ENCODE results near the gene NPLOC4. TPM values are rescaled to one million over a fixed set of nuclear protein-coding genes. Genes with fewer than 3 reads are reported as not detected.

Gene NPLOC4
- polyA plus RNA-seq, 1 of the 3 experiments (the other 2 are of a cell fraction), result 88.6 TPM

DNA sequence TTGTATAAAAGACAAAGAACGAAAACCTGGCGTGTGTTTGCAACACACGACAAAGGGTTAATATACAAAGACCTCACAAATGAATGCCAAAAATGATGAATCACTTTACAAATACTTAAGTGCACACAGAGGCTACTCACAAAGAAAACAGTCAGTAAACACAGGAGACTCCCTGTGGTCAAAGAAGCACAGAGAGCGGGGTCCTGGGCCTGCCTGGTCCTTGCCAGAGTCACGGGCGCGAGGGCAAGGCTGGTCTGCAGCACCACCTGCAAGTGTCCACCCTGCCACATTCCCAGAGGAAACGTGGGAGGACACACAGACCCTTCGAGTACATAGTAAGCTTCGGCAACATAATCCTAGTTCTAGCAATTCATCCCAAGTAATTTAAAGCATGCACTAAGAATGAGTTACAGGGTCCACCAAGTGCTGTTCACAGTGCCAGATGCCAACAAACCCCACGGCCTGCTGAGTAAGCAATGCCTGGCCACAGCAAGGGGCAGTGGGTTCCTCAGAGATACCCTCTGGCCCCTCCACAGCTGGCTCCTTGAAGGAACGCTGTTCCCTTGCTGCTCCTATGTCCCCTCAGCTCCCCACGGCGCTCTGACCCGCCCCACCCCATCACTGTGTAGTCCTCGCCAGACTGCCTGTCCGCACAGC lies 60.2 kb downstream of the NPLOC4 start (continued):
- no peak for TF ChIP-seq GABPA (IDR thresholded peaks at IDR 0.05; ENCODE audit: low read depth)
- TF ChIP-seq TAF1 (IDR thresholded peaks at IDR 0.05; ENCODE audit: borderline replicate concordance, low read depth, low read length), result no peak
- TF ChIP-seq, protein P1, sequence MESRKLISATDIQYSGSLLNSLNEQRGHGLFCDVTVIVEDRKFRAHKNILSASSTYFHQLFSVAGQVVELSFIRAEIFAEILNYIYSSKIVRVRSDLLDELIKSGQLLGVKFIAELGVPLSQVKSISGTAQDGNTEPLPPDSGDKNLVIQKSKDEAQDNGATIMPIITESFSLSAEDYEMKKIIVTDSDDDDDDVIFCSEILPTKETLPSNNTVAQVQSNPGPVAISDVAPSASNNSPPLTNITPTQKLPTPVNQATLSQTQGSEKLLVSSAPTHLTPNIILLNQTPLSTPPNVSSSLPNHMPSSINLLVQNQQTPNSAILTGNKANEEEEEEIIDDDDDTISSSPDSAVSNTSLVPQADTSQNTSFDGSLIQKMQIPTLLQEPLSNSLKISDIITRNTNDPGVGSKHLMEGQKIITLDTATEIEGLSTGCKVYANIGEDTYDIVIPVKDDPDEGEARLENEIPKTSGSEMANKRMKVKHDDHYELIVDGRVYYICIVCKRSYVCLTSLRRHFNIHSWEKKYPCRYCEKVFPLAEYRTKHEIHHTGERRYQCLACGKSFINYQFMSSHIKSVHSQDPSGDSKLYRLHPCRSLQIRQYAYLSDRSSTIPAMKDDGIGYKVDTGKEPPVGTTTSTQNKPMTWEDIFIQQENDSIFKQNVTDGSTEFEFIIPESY (IDR thresholded peaks at IDR 0.05; ENCODE audit: borderline replicate concordance, low read depth), result peak; percentile 67; the same call in 1 of the 2 replicates
- TF ChIP-seq GATA2 (CRISPR knock-in tag; IDR thresholded peaks at IDR 0.05), result no peak
- no peak for TF ChIP-seq MEF2A (IDR thresholded peaks at IDR 0.05; ENCODE audit: borderline replicate concordance, low read depth)
- no peak for TF ChIP-seq RCOR1 (IDR thresholded peaks at IDR 0.05; ENCODE audit: low read length)
- no peak for TF ChIP-seq RFX5 (IDR thresholded peaks at IDR 0.05; ENCODE audit: low read length)
- peak; percentile 86 for TF ChIP-seq JUND (IDR thresholded peaks at IDR 0.05)
- TF ChIP-seq NRF1 (IDR thresholded peaks at IDR 0.05; ENCODE audit: low read depth, low read length), result no peak
- TF ChIP-seq SIN3A (IDR thresholded peaks at IDR 0.05; ENCODE audit: borderline replicate concordance, low read depth, low read length), result peak; percentile 74; the same call in 1 of the 2 replicates

- Histone ChIP-seq H3K79me2 (ENCODE audit: insufficient read depth) (peaks cover 73% of the 10 kb centered on the region), H4K20me1 (ENCODE audit: insufficient read depth) (peaks cover 15% of the 10 kb centered on the region), H3K4me1 (ENCODE audit: control insufficient read depth in 1 of 2, insufficient read depth in 2 of 2, low read depth in 1 of 2, low read length in 1 of 2) (peaks cover 28 to 49% of the 10 kb centered on the region in 2 experiments), H3K9me2 (no peaks in the 10 kb centered on the region), H2AFZ (ENCODE audit: low read depth) (no peak overlapping the region), H3K9me3 (no peaks in the 10 kb centered on the region), H3K36me3 (replicated peaks in 1 of 2; ENCODE audit: control insufficient read depth in 1 of 2, insufficient read depth in 2 of 2, low read length in 1 of 2) (peaks cover 32 to 66% of the 10 kb centered on the region in 2 experiments), H3K27me3 (ENCODE audit: insufficient read depth) (no peaks in the 10 kb centered on the region), H3K4me2 (peak overlapping the region; percentile 65), H3K4me3 (ENCODE audit: low read depth in 2 of 2, low read length in 1 of 2) (no peak overlapping the region), H3K9ac (no peak overlapping the region), H3K27ac (ENCODE audit: low read depth in 2 of 2, low read length in 1 of 2) (peak overlapping the region in 1 of 2 experiments; percentile 67; a peak in 2 of 4 replicates), H3F3A (replicated peaks; ENCODE audit: insufficient read depth) (peaks cover 30% of the 10 kb centered on the region)
- no peak for DNase-seq
- ChIA-PET POLR2A (no interaction called here), CTCF (interaction anchor here (1.3 to 4.0 kb wide), 3 partner anchors 8 to 26 kb away, joined by 4 to 23 read pairs (median 16); no protein-coding TSS in a partner anchor)
- no peak for TF ChIP-seq TEAD4 (IDR thresholded peaks at IDR 0.05; ENCODE audit: borderline replicate concordance, insufficient read depth)
- no peak for TF ChIP-seq PBX3 (IDR thresholded peaks at IDR 0.05)
- TF ChIP-seq MEF2A (IDR thresholded peaks at IDR 0.05; ENCODE audit: borderline replicate concordance, low read depth), result no peak
- TF ChIP-seq GATA2 (CRISPR knock-in tag; IDR thresholded peaks at IDR 0.05), result no peak
- TF ChIP-seq, protein P1 (IDR thresholded peaks at IDR 0.05; ENCODE audit: borderline replicate concordance, low read depth), result no peak
- TF ChIP-seq, protein P2, sequence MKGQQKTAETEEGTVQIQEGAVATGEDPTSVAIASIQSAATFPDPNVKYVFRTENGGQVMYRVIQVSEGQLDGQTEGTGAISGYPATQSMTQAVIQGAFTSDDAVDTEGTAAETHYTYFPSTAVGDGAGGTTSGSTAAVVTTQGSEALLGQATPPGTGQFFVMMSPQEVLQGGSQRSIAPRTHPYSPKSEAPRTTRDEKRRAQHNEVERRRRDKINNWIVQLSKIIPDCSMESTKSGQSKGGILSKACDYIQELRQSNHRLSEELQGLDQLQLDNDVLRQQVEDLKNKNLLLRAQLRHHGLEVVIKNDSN (IDR thresholded peaks at IDR 0.05; ENCODE audit: borderline replicate concordance, low read depth), result no peak
- no peak for TF ChIP-seq TCF12 (IDR thresholded peaks at IDR 0.05)
- TF ChIP-seq NRF1 (IDR thresholded peaks at IDR 0.05; ENCODE audit: low read depth, low read length), result no peak
- no peak for TF ChIP-seq TAF1 (IDR thresholded peaks at IDR 0.05; ENCODE audit: borderline replicate concordance, low read depth, low read length)
- TF ChIP-seq NFIC (IDR thresholded peaks at IDR 0.05; ENCODE audit: borderline replicate concordance), result no peak
- TF ChIP-seq SMC3 (IDR thresholded peaks at IDR 0.05; ENCODE audit: low read depth, low read length), result no peak
- 86% methylated on average over 3 of the region's 3 CpGs for WGBS (ENCODE audit: low lambda C conversion rate)
These were observed 61.1 kb downstream of the NPLOC4 start for GRCh38 chr17:81575836-81576235.

All from SK-N-SH (cell line).